HL-60/S4 treated with phorbol 12-myristate 13-acetate at 8.2 ng/mL for 4 days and 3 days (cell line): ENCODE measurements around the gene AKT1S1.
"Not testable (repeated sequence)": the region's sequence is repeated elsewhere in the genome, so short reads cannot be mapped to it uniquely, and the experiment has no call there.

Experiments
- in situ Hi-C: fragments of 300-500 bp; cut with MboI; formaldehyde crosslinking; loops from 2 replicates; pipeline ENCODE4 v1.15.0; 2022; ENCODE audit warnings: low sequenced_read_pairs

The AKT1S1 gene

GRCh38 chr19:49877020-49877878, at the start of gene AKT1S1, which contains the start of gene TBC1D17:
AKT1S1 (minus strand) TSS chr19:49877355; CDS start chr19:49873295, 4,060 bp downstream.
TBC1D17 (plus strand) TSS chr19:49877702; CDS start chr19:49877724, 22 bp downstream.
- in situ Hi-C loops, result no loop called here

- in situ Hi-C loops, result no loop called here
Measured at GRCh38 chr19:49926515-49926914, 49.4 kb upstream of the AKT1S1 start.

GRCh38 chr19:49925486-49925885, 48.3 kb upstream of the AKT1S1 start:
- in situ Hi-C loops, result no loop called here

- in situ Hi-C loops, result not testable (repeated sequence)
Measured at GRCh38 chr19:49924881-49925210, 47.7 kb upstream of the AKT1S1 start.

- in situ Hi-C loops, result no loop called here
Measured at GRCh38 chr19:49924004-49924880, 47.1 kb upstream of the AKT1S1 start.

- in situ Hi-C loops, result no loop called here
Measured at GRCh38 chr19:49923055-49924003, 46.2 kb upstream of the AKT1S1 start.

- in situ Hi-C loops, result no loop called here
Measured at GRCh38 chr19:49921871-49922795, 45.0 kb upstream of the AKT1S1 start.

- in situ Hi-C loops, result no loop called here
Measured at GRCh38 chr19:49920624-49921363, 43.6 kb upstream of the AKT1S1 start.

- in situ Hi-C loops, result no loop called here
Measured at GRCh38 chr19:49918089-49918488, 40.9 kb upstream of the AKT1S1 start.

- in situ Hi-C loops, result no loop called here
Measured at GRCh38 chr19:49916839-49917733, 39.9 kb upstream of the AKT1S1 start.

GRCh38 chr19:49915271-49915670, 38.1 kb upstream of the AKT1S1 start:
- in situ Hi-C loops, result no loop called here

GRCh38 chr19:49913720-49914119, 36.6 kb upstream of the AKT1S1 start:
- in situ Hi-C loops, result no loop called here

- in situ Hi-C loops, result no loop called here
Measured at GRCh38 chr19:49912965-49913685, 36.0 kb upstream of the AKT1S1 start.

GRCh38 chr19:49911381-49912145, 34.4 kb upstream of the AKT1S1 start:
- in situ Hi-C loops, result no loop called here

- in situ Hi-C loops, result no loop called here
Measured at GRCh38 chr19:49910179-49910578, 33.0 kb upstream of the AKT1S1 start.
